ENCODE results near the gene ZNF808. TPM values are rescaled to one million over a fixed set of nuclear protein-coding genes. Genes with fewer than 3 reads are reported as not detected.
"Not testable (repeated sequence)": the region's sequence is repeated elsewhere in the genome, so short reads cannot be mapped to it uniquely, and the experiment has no call there.

ZNF808 gene
- polyA plus RNA-seq, 1 experiment, result 2.8 TPM

DNA sequence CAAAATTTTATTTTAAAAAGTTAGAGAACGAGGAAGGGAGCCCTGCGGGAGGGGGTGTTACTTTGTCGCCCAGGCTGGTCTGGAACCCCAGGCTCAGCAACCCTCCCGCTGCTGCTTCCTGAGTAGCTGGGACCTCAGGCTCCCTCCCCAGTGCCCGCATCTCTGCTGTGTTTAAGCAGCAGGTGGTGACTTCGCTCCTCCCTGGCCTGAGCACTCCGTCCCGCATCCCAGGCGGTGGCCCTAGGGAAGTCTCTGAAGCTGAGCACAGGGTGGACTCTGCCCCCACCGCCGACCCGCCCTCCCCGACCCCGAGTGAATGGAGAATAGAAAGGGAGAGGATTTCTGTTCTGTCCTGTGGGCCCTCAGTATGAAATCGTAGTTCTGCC lies 73.2 kb downstream of the ZNF808 start:
- no peak for DNase-seq (ENCODE audit: low read depth)
- H3K4me3 ChIP-seq (ENCODE audit: low read depth, low read length), result peak overlapping the region; percentile 74
- ChIA-PET CTCF (interaction anchor here (0.6 kb wide), 1 partner anchor 192 kb away, joined by 3 read pairs; no protein-coding TSS in a partner anchor), POLR2A (no interaction called here)
- TF ChIP-seq, protein P1, sequence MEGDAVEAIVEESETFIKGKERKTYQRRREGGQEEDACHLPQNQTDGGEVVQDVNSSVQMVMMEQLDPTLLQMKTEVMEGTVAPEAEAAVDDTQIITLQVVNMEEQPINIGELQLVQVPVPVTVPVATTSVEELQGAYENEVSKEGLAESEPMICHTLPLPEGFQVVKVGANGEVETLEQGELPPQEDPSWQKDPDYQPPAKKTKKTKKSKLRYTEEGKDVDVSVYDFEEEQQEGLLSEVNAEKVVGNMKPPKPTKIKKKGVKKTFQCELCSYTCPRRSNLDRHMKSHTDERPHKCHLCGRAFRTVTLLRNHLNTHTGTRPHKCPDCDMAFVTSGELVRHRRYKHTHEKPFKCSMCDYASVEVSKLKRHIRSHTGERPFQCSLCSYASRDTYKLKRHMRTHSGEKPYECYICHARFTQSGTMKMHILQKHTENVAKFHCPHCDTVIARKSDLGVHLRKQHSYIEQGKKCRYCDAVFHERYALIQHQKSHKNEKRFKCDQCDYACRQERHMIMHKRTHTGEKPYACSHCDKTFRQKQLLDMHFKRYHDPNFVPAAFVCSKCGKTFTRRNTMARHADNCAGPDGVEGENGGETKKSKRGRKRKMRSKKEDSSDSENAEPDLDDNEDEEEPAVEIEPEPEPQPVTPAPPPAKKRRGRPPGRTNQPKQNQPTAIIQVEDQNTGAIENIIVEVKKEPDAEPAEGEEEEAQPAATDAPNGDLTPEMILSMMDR (IDR thresholded peaks at IDR 0.05; ENCODE audit: insufficient read depth, low read depth, low read length), result no peak
- no peaks in the 10 kb centered on the region for H3K27me3 ChIP-seq (ENCODE audit: control insufficient read depth, insufficient read depth, low read length)
- no peaks in the 10 kb centered on the region; the same call in 1 of the 2 replicates for H3K36me3 ChIP-seq (ENCODE audit: control insufficient read depth, insufficient read depth, low read length)

DNA sequence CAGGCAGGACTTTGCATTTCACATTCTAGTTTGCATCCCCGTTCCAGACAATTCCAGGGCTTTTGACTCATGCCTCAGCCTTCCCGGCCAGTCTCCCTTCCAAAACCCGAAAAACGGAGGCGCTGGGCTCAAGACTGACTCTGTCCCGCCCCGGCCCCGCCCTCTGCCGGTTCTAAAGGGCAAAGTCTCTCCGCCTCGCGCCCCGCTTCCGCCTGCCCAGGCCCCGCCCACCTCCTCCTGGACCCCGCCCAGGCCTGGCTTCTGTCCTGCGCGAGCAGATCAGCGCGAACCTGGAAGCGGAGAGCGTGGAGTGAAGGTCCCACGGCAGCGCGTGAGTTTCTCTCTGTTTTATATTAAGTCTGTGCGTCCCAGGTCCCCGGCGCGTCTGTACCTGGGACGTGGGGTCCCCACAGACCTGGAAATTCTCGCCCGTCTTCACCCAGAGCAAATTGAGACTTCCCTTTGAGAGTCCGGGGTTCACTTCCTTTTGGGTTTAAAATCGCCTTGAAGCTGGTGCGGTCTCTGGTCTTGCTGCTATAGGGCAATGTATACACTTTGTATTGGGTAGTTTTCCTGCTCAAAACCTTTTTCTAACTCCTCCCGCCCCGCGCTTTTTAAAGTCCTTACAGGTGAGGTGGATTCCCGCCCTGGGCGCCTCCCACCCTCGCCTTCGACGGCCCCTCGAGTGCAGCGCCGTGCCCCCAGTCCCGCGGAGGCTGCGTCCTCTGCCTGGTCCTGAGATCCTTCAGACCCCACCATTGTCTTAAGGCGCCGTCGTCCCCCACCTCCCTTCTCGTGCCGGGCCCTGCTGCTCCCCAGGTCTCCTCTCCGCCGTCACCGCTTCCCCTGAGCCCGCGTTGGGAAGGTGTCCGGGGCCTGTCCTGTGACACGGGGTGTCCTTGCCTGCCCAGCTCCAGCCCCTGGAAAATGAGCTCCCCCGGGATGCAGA lies 73.8 kb downstream of the ZNF808 start:
- no peaks in the 10 kb centered on the region for H3K36me3 ChIP-seq (ENCODE audit: control insufficient read depth, insufficient read depth, low read length)
- TF ChIP-seq, protein P1 (IDR thresholded peaks at IDR 0.05; ENCODE audit: insufficient read depth, low read depth, low read length), result peak; percentile 51; the same call in 1 of the 2 replicates
- H3K27me3 ChIP-seq (ENCODE audit: control insufficient read depth, insufficient read depth, low read length), result no peaks in the 10 kb centered on the region
- H3K4me3 ChIP-seq (ENCODE audit: low read depth, low read length), result peak overlapping the region; percentile 74
- DNase-seq (ENCODE audit: low read depth), result peak; percentile 54
- ChIA-PET CTCF (interaction anchor here (0.6 kb wide), 1 partner anchor 191 kb away, joined by 3 read pairs; no protein-coding TSS in a partner anchor), POLR2A (no interaction called here)

DNA sequence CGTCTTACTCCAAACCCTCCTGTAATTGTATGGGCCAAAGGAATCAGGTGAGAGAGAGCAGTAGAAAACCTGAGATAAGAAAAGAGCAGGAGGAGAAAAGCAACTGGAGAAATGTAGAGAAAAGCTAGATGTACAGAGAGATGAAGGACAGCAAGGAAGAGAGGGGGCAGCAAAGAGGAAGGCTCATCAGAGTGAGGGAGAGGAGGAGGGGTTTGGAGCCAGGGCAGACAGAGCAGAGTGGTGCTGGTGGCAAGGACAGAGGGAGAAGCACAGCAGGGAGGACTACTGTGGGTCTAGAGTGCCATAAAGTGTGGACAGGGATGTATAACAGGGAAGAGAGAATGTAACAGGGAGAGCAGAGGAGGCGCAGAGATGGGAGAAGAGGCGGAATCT lies 74.5 kb downstream of the ZNF808 start:
- DNase-seq (ENCODE audit: low read depth); POLR2A ChIA-PET; CTCF ChIA-PET: not testable (repeated sequence)

DNA sequence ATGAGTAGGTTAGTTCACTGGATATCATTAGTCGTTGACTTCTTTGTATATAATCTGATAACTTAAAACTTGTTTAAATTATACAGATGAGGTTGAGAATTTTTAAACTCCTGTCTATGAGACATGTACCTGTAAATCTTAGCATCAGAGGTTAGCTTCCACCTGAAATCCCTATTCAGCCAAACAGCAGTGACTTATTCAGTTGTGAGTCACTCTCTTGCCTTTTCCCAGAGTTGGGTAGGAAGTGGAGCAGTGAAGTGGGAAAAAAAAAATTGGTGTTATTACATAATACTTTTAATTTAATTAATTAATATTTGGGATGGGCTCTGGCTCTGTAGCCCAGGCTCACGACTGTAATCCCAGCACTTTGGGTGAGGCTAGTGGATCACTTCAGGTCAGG lies 75.5 kb downstream of the ZNF808 start:
- POLR2A ChIA-PET, result interaction anchor here (0.6 kb wide), 1 partner anchor 499 kb away, joined by 3 read pairs; no protein-coding TSS in a partner anchor
- Histone ChIP-seq H3K27me3 (ENCODE audit: control insufficient read depth, insufficient read depth, low read length) (no peaks in the 10 kb centered on the region), H3K36me3 (ENCODE audit: control insufficient read depth, insufficient read depth, low read length) (no peaks in the 10 kb centered on the region), H3K4me3 (ENCODE audit: low read depth, low read length) (no peak overlapping the region)
- TF ChIP-seq, protein P1 (IDR thresholded peaks at IDR 0.05; ENCODE audit: insufficient read depth, low read depth, low read length), result no peak
- DNase-seq (ENCODE audit: low read depth), result no peak
- CTCF ChIA-PET, result no interaction called here

More for the DNA sequence above, 74.5 kb downstream of the ZNF808 start:
- H3K4me3 ChIP-seq (ENCODE audit: low read depth, low read length), result peak overlapping the region; percentile 74
- TF ChIP-seq, protein P1 (IDR thresholded peaks at IDR 0.05; ENCODE audit: insufficient read depth, low read depth, low read length), result peak; percentile 29; the same call in 1 of the 2 replicates
- not testable (repeated sequence) for H3K36me3 ChIP-seq (ENCODE audit: control insufficient read depth, insufficient read depth, low read length); H3K27me3 ChIP-seq (ENCODE audit: control insufficient read depth, insufficient read depth, low read length)

- no peak for DNase-seq (ENCODE audit: low read depth)
- ChIA-PET POLR2A (interaction anchor here (0.6 kb wide), 2 partner anchors 30 to 39 kb away, joined by 3 to 6 read pairs; no protein-coding TSS in a partner anchor), CTCF (no interaction called here)
- Histone ChIP-seq H3K27me3 (ENCODE audit: control insufficient read depth, insufficient read depth, low read length) (no peaks in the 10 kb centered on the region), H3K4me3 (ENCODE audit: low read depth, low read length) (no peak overlapping the region), H3K36me3 (ENCODE audit: control insufficient read depth, insufficient read depth, low read length) (no peaks in the 10 kb centered on the region)
- TF ChIP-seq, protein P1 (IDR thresholded peaks at IDR 0.05; ENCODE audit: insufficient read depth, low read depth, low read length), result no peak
Measured at GRCh38 chr19:52603558-52604207, 76.2 kb downstream of the ZNF808 start.
